Spleen (tissue), 11 donors: ENCODE data around the gene WDR7. TPM values are rescaled to one million over a fixed set of nuclear protein-coding genes. Genes with fewer than 3 reads are reported as not detected.

Experiments
- DNase-seq: peaks from one replicate; pipeline ENCODE4 v3.0.0-alpha.2; 2020
- H3K27ac ChIP-seq, 8 donors: fragments of 200-600 bp; sonication (generic) in 7 of 8; 1 replicate in 4 of 8; 2 replicates in 4 of 8; pipeline versions ENCODE4 v1.5.0 to v1.8.0; 2016 to 2021; ENCODE audit warnings: inconsistent platforms in 4 of 8, mild to moderate bottlenecking in 4 of 8, moderate library complexity in 1 of 8
- H3K27me3 ChIP-seq, 7 donors: fragments of 200-600 bp; sonication (generic) in 6 of 7; replicated peaks in 1 of 7; 1 replicate in 4 of 7; 2 replicates in 3 of 7; pipeline versions ENCODE4 v1.5.0 to v1.8.0; 2016 to 2021; ENCODE audit warnings: inconsistent platforms in 3 of 7, mild to moderate bottlenecking in 1 of 7
- H3K36me3 ChIP-seq, 6 donors: fragments of 200-600 bp; sonication (generic) in 5 of 6; 1 replicate in 4 of 6; 2 replicates in 2 of 6; pipeline versions ENCODE4 v1.5.0 to v1.8.0; 2016 to 2021; ENCODE audit warnings: inconsistent platforms in 2 of 6
- H3K4me1 ChIP-seq, 6 donors: fragments of 200-600 bp; sonication (generic) in 5 of 6; 1 replicate in 3 of 6; 2 replicates in 3 of 6; pipeline versions ENCODE4 v1.5.0 to v1.8.0; 2016 to 2021; ENCODE audit warnings: inconsistent platforms in 3 of 6
- H3K4me3 ChIP-seq, 8 donors: fragments of 200-600 bp; sonication (generic) in 7 of 8; 1 replicate in 4 of 8; 2 replicates in 4 of 8; pipeline versions ENCODE4 v1.5.0 to v1.8.0; 2016 to 2021; ENCODE audit warnings: inconsistent platforms in 4 of 8, mild to moderate bottlenecking in 4 of 8, moderate library complexity in 2 of 8
- H3K9me3 ChIP-seq, 8 donors: fragments of 200-600 bp; sonication (generic) in 7 of 8; 1 replicate in 4 of 8; 2 replicates in 4 of 8; pipeline versions ENCODE4 v1.5.0 to v1.8.0; 2016 to 2021; ENCODE audit warnings: inconsistent platforms in 4 of 8
- POLR2A ChIP-seq, 3 donors: fragments of 450-650 bp; IDR thresholded peaks; one replicate each; pipeline ENCODE4 v1.5.1; 2017; ENCODE audit warnings: antibody characterized with exemption in 3 of 3, mild to moderate bottlenecking in 1 of 3
- POLR2AphosphoS5 ChIP-seq, 3 donors: sonication (generic); formaldehyde crosslinking; IDR thresholded peaks; one replicate each; pipeline ENCODE4 v1.5.1; 2017; ENCODE audit warnings: antibody characterized with exemption in 3 of 3
- WGBS, 5 donors: extraction: QIAGEN DNeasy Blood & Tissue Kit in 3 of 5; methylation state at CpG; one replicate each; pipeline versions ENCODE4 v1.1.5 to v1.1.7; 2013 to 2018; 5-methylcytosine and 5-hydroxymethylcytosine counted together
- intact Hi-C: fragments of 100-400 bp; cut with DNase I; formaldehyde crosslinking; loops from one replicate; pipeline ENCODE4 v1.15.0; 2023; ENCODE audit warnings: low total_unique reads
- polyA plus RNA-seq, 3 donors: library from polyadenylated mRNA; stranded (reverse); fragments of 200-250 nt; gene quantifications; one replicate each; pipeline ENCODE4 v1.2.1, GENCODE V29; 2013
- total RNA-seq, 7 donors: library from RNA; depleted of rRNA in 3 of 7; stranded (reverse); fragments of >200 nt in 3 of 7; fragmentation: NEBNext Ultra II Directional in 4 of 7; extraction: Animal tissue kit (Norgen Biotek cat#: 25700) in 4 of 7; gene quantifications; one replicate each; pipeline versions ENCODE4 v1.1.0 to v1.2.1, GENCODE V29; 2016 to 2021
- TF ChIP-seq, protein P1 (sequence below), 11 experiments: fragments of 200-600 bp in 7 of 11; fragments of 450-650 bp in 4 of 11; sonication (generic) in 4 of 11; IDR thresholded peaks in 8 of 11; conservative IDR thresholded peaks in 3 of 11; 1 replicate in 7 of 11; 2 replicates in 4 of 11; pipeline versions ENCODE4 v1.4.0 to v1.8.0; 2016 to 2021; ENCODE audit warnings: antibody characterized with exemption in 11 of 11, inconsistent platforms in 4 of 11, mild to moderate bottlenecking in 1 of 11
- donor health status: healthy with polysubstance abuse.
- donor health status: DM: no; HTN: no; CAD: no; lungs with moderate emphysema.
- donor health status: DM: no; HTN: no; CAD: no.
- donor health status: Bipolar disorder and iron deficiency.
- donor health status: healthy.
- donor health status: DM: no; HTN: no; CAD: no.
- donor health status: DM: yes; HTN: yes; CAD: no.

Gene WDR7
- total and polyA plus RNA-seq, 10 donors = 2.8 to 55.9 (median 42.8) TPM

DNA sequence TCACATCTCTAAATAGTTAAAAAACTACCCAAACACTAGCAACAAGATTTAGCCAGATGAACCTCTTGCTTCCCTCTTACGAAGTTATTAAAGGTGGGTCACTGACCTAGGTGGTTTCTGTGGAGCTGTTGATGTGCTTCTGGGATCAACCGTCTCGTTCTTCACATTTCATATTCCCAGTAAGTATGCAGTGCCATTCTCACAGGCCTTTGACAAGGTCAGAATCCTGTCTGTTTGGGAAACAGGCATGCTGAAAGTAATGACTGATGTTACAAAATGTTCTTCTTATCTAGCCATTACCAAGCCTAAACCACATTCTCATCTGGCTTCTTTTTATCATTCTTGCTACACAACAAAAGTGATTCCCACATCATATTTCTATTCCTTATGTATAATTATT is 70.3 kb downstream of the WDR7 start:
- no peaks in the 10 kb centered on the region for H3K27me3 ChIP-seq
- H3K4me1 ChIP-seq = no peaks in the 10 kb centered on the region
- peaks cover 0 to 53% (median 5%) of the 10 kb centered on the region in 6 donors for H3K36me3 ChIP-seq
- TF ChIP-seq POLR2AphosphoS5 (IDR thresholded peaks at IDR 0.05) (no peak), POLR2A (IDR thresholded peaks at IDR 0.05) (no peak)
- TF ChIP-seq, protein P1, sequence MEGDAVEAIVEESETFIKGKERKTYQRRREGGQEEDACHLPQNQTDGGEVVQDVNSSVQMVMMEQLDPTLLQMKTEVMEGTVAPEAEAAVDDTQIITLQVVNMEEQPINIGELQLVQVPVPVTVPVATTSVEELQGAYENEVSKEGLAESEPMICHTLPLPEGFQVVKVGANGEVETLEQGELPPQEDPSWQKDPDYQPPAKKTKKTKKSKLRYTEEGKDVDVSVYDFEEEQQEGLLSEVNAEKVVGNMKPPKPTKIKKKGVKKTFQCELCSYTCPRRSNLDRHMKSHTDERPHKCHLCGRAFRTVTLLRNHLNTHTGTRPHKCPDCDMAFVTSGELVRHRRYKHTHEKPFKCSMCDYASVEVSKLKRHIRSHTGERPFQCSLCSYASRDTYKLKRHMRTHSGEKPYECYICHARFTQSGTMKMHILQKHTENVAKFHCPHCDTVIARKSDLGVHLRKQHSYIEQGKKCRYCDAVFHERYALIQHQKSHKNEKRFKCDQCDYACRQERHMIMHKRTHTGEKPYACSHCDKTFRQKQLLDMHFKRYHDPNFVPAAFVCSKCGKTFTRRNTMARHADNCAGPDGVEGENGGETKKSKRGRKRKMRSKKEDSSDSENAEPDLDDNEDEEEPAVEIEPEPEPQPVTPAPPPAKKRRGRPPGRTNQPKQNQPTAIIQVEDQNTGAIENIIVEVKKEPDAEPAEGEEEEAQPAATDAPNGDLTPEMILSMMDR (IDR thresholded peaks at IDR 0.05 in 8 of 11, conservative IDR thresholded peaks at IDR 0.05 in 3 of 11) = no peak
- H3K4me3 ChIP-seq = no peak overlapping the region
- H3K27ac ChIP-seq = no peak overlapping the region
- peaks cover 0 to 11% (median 0%) of the 10 kb centered on the region in 8 donors for H3K9me3 ChIP-seq
- intact Hi-C loops = no loop called here
- 80 to 96% (median 88%) methylated on average over 3 of the region's 3 CpGs for WGBS, 5 donors
- DNase-seq = no peak

DNA sequence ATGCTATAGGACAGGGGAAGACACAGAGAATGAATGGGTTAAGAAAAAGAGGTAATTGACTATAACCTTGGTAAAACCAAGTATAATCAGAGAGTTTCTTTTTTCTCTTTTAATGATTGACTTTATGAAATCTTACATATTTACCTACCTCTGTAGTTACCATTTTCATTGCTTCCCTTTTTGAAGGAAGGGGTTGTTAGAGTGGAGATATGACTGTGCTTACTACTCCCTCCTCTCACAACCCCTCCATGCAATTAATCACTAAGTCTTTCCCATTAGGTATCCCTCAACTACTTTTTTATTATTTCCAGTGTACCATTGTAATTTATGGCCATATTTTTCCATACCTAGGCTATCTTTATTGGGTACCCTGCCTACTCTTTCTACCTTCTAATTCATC is 71.4 kb downstream of the WDR7 start:
- Histone ChIP-seq H3K27me3 (no peaks in the 10 kb centered on the region), H3K9me3 (peaks cover 0 to 11% (median 0%) of the 10 kb centered on the region in 8 donors), H3K4me3 (no peak overlapping the region), H3K4me1 (no peaks in the 10 kb centered on the region), H3K27ac (no peak overlapping the region), H3K36me3 (peaks cover 0 to 63% (median 5%) of the 10 kb centered on the region in 6 donors)
- no peak for DNase-seq
- TF ChIP-seq POLR2AphosphoS5 (IDR thresholded peaks at IDR 0.05) = no peak
- no peak for TF ChIP-seq POLR2A (IDR thresholded peaks at IDR 0.05)
- TF ChIP-seq, protein P1 (IDR thresholded peaks at IDR 0.05 in 8 of 11, conservative IDR thresholded peaks at IDR 0.05 in 3 of 11) = no peak
- intact Hi-C loops = no loop called here

DNA sequence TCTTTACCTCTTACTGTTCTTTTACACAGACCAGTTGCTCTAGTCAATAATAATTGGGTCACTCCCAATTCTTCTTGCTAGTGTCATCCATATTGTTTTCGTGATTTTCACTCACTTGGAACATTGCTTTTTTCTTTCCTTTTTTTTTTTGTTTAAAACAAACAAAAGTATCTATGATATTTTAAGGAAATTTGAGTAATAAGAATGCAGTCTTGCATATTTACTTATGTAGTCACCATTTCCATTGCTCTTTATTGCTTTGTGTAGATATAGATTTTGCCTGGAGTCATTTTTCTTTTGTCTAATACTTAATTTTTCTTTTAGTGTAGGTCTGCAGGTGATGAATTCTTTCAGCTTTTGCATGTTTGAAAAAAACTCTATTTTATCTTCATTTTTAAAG is 71.9 kb downstream of the WDR7 start:
- no peaks in the 10 kb centered on the region for H3K27me3 ChIP-seq
- no peak for TF ChIP-seq POLR2AphosphoS5 (IDR thresholded peaks at IDR 0.05)
- TF ChIP-seq, protein P1 (IDR thresholded peaks at IDR 0.05 in 8 of 11, conservative IDR thresholded peaks at IDR 0.05 in 3 of 11) = no peak
- TF ChIP-seq POLR2A (IDR thresholded peaks at IDR 0.05) = no peak
- no peak for DNase-seq
- WGBS, 5 donors = 96 to 99% (median 98%) methylated on average over 1 of the region's 1 CpG
- H3K36me3 ChIP-seq = peaks cover 0 to 64% (median 4%) of the 10 kb centered on the region in 6 donors
- H3K4me1 ChIP-seq = no peaks in the 10 kb centered on the region
- peaks cover 0 to 11% (median 0%) of the 10 kb centered on the region in 8 donors for H3K9me3 ChIP-seq
- intact Hi-C loops = no loop called here
- H3K4me3 ChIP-seq = no peak overlapping the region
- H3K27ac ChIP-seq = no peak overlapping the region

DNA sequence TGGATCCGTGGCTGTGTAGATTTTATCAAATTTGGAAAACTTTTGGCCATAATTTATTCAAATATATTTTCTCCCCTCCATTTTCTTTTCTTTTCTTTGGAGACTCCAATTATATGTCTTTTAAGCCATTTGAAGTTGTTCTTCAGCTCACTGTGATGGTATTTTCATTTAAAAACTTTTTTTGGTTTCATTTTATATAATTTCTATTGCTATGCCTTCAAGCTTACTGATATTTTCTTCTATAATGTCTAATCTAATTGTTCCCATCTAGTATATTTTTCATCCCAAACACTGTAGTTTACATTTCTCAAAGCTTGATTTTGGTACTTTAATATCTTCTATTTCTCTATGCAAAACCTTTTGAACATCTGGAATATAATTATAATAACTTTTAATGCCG is 72.5 kb downstream of the WDR7 start:
- Histone ChIP-seq H3K4me3 (no peak overlapping the region), H3K27me3 (no peaks in the 10 kb centered on the region), H3K4me1 (no peaks in the 10 kb centered on the region), H3K36me3 (peaks cover 0 to 64% (median 3%) of the 10 kb centered on the region in 6 donors), H3K27ac (no peak overlapping the region), H3K9me3 (peaks cover 0 to 11% (median 0%) of the 10 kb centered on the region in 8 donors)
- 94 to 99% (median 96%) methylated on average over 2 of the region's 2 CpGs for WGBS, 5 donors
- intact Hi-C loops = no loop called here
- DNase-seq = no peak
- TF ChIP-seq, protein P1 (IDR thresholded peaks at IDR 0.05 in 8 of 11, conservative IDR thresholded peaks at IDR 0.05 in 3 of 11) = no peak
- TF ChIP-seq POLR2A (IDR thresholded peaks at IDR 0.05) (no peak), POLR2AphosphoS5 (IDR thresholded peaks at IDR 0.05) (no peak)
